NCI-H524 treated with DMSO at 0.1 percent for 48 hours (cell line): ENCODE measurements around the gene BCR.
"Not testable (repeated sequence)": the region's sequence is repeated elsewhere in the genome, so short reads cannot be mapped to it uniquely, and the experiment has no call there.

Source experiments
- DNase-seq: peaks from one replicate; lab custom pipeline; 2025; lab: John Stamatoyannopoulos, UW

Gene BCR

DNA sequence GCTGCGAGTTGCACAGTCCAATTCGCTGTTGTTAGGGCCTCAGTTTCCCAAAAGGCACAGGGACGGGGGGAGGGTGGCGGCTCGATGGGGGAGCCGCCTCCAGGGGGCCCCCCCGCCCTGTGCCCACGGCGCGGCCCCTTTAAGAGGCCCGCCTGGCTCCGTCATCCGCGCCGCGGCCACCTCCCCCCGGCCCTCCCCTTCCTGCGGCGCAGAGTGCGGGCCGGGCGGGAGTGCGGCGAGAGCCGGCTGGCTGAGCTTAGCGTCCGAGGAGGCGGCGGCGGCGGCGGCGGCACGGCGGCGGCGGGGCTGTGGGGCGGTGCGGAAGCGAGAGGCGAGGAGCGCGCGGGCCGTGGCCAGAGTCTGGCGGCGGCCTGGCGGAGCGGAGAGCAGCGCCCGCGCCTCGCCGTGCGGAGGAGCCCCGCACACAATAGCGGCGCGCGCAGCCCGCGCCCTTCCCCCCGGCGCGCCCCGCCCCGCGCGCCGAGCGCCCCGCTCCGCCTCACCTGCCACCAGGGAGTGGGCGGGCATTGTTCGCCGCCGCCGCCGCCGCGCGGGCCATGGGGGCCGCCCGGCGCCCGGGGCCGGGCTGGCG, at the start of gene BCR:
Gene BCR, plus strand, starts transcription at position 209 of the 592 bp plus-strand sequence. CDS start 452 bp downstream, outside the sequence.
- DNase-seq: no peak

DNA sequence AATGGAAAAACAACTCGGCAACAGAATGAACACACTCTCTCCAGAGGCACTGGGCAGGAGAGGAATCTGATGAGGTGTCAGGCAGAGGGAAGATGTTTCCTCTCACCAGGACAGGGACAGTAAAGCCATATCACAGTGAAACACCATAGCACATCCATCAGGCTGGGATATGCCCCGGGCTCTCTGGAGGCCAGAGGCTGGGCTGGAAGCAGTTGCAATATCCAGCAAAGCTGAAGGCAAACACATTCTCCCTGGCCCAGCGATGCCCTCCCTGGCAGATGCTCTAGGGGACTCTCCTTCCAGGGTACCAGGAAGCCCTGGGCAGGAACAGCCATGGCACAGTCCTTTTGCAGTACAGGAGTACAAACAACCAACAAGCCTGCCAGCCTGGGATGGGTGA, 49.6 kb upstream of the BCR start:
- DNase-seq: no peak

DNA sequence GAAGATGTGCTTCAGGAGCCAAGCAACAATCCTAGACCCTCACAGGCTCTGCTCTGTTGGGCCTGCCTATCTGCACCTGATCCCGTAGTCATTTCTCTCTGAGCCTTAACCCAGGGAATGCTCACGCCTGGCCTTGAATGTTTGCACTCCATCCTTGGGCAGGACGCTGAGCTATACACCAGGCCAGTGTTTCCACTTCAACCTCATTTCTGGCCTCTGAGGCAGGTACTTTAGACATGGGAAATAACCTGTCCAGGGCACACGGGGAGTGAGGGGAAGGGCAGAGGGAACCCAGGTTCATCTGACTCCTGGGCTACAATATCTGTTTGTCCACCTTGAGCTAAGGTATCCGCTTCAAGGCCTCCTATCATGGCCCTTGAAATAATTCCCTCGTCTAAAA, 48.4 kb upstream of the BCR start:
- no peak for DNase-seq

DNA sequence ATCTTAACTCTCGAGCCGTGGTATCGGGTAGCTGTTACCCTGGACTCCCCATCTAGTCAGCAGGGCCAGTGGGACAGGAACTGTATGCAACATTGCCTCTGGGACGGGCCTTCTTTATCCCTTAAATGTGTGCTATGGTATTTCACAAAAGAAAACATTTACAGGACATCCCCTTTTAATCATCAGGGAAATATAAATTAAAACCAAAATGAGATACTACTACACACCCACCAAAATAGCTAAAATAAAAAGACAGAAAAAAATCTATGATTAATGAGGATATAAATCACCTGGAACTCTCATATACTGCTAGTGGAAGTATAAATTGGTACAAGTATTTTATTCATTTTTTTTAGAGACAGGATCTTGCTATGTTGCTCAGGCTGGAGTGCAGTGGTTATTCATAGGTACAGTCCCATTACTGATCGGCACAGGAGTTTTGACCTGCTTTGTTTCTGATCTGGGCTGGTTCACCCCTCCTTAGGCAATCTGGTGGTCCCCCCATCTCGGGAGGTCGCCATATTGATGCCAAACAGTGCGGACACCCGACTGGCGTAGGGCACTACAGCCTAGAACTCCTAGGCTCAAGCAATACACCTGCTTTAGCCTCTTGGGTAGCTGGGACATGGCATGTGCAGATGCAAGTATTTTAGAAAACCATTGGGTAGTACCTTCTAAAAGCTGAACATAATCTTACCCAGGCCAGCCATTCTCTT, 47.8 kb upstream of the BCR start:
- no peak for DNase-seq

DNA sequence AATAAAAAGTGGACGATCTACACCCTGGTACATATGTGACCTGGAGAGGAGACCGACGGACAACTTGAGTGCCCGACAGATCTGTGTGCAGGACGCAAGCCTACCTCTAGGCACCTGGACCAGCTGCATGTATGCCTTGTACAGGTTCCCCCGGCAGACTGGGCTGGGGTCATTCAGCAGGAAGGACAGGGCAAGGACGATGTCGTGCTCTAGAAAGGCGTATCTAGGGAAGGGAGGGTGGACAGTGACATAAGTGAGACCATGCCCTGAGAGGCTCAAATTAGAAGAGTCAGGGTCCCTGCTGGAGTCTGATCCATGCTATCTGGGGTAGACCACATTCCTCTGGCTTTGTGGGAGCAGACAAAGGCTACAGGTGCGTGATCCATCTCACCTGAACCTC, 46.4 kb upstream of the BCR start:
- DNase-seq: no peak

DNA sequence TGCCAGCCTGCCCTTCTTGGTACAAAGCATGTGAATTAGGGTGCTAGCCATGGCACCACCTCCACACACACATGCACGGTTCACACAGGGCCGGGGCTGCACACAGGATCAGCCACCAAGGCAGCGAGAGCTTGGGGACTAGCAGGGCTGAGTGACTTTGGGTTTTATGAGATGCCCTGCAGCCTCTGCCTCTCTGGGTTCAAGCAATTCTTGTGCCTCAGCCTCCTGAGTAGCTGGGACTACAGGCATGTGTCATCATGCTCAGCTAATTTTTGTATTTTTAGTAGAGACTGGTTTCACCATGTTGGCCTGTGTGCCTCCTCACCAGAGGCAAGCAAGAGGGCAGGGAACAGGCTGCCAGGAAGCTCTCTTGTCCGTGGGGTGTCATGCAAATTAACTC, 43.3 kb upstream of the BCR start:
- DNase-seq: not testable (repeated sequence)

DNA sequence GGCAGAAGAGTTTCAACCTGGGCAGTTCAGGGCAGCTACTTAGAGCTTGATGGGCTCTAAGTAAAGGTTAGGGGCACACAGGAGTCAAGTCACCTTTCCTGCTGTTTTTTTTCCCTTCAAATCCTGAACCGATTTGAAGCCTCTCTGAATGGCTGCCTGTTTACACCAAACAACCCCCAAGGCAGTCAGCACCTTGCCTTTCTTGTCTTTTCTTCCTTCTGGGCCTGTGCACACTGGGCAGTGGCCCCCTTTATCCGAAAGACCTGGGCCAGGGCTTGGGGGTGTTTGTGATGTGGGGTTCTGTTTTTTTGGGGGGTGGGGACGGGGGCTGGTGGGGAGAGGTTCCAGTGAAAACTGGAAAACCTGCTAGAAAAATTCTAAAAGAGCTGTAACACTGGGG, 42.8 kb upstream of the BCR start:
- no peak for DNase-seq

DNA sequence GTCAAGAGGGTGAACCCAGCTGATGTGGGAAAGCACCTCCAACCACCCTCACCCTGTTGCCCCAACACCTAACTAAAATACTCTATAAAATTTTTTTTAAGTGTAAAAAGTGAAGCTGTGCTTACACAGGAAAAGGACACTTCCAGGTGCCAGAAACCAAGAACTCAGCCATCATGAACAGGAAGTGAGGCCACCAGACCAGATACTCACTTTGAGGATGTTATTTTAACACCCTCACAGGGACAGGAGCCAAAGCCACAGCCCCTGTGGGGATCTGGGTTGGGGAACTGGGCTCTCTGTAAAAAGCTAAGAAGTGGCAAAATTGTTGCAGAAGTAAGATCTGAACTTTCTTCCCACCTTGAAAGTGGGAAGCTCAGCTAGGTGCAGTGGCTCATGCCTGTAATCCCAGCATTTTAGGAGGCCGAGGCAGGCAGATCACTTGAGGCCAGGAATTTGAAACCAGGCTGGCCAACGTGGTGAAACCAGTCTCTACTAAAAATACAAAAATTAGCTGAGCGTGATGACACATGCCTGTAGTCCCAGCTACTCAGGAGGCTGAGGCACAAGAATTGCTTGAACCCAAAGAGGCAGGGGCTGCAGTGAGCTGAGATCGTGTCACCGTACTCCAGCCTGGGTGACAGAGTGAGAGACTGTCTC, 42.3 kb upstream of the BCR start:
- no peak for DNase-seq

DNA sequence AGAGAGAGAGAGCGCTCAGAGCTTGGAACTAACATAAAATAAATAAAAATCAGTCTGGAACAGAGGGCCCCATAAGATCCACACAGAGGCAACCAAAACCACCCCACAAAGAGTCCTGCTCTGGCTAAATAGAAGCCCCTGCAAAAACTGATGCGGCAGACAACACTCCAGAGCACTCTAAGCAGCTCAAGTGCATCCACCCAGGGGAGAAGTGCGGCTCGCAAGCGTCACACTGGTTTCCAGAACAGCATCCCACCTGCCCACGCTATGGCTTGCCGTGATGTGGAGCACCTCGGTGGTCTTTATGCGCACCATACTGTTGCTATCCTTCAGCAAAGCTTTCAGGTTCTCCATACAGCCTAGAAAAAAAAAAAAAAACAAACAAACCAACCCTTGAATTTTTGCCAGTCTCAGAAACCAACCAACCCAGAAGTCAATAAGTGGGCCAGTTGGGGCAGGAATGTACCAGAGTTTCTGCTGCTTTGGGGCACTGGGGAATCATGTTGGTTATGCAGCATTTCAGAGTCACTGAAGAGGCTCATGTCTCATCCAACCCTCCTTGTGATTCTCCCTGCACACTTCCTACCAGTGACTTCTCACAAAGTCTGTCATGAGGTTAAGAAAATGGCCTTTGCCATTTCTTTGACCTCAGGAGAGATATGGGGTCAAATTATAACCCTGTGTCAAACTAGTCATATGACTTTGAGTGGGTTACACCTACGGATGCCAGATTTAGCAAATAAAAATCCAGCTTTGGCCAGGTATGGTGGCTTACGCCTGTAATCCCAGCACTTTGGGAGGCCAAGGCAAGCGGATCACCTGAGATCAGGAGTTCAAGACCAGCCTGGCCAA, 41.5 kb upstream of the BCR start:
- no peak for DNase-seq

DNA sequence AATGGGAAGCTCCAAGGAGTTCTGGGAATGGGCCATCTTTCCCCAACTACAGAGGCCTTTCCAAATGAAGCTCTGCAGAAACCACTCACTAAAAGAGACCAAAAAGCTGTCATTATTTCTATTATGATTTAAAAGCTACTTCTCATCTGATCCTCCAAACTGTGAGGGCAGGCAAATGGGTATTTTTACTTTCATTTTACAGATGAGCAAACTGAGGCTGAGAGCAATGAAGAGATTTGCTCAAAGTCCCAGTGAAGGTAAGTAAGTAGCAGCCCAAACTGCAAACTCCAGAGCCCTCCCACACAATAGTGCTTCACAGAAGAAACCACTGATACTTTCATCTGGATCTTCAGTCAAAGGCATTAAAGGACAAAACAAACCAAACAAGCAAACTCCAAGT, 39.9 kb upstream of the BCR start:
- no peak for DNase-seq

DNA sequence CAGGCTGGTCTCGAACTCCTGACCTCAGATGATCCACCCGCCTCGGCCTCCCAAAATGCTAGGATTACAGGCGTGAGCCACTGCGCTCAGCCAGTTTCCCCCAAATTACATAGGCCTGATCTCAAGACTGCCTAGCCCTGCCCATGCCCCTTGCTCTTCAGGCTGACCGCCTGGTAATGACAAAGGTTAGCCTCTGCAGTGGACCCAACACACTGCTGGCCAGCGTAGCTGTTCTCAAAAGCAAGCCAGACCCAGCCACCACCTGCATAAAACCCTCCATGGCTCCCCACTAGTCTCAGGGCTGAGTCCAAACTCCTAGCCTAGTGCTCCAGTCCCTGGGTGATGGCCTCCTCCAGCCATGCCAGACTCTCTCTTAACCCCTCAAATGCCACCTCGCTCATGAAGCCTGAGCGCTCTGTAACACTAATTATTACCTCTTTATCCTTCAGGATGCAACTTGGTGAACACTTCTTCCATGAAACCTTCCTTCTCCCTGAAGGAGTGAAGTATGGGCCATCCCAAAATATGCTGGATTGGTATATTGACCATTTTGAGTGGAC, 37.7 kb upstream of the BCR start:
- no peak for DNase-seq

DNA sequence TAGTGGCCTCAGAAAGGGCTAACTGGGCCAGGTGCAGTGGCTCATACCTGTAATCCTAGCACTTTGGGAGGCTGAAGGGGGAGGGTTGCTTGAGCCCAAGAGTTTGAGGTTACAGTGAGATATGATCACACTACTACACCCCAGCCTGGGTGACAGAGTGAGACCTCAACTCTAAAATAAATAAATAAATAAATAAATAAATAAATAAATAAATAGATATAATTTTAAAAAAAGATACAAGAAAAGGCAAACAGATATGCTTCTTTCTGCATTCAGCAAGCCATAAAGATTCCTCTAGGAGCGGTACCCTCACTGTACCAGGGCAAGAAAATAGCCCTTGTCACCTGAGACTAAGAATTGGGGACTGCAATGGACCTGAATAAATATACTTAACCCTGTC, 37.2 kb upstream of the BCR start:
- DNase-seq: no peak

DNA sequence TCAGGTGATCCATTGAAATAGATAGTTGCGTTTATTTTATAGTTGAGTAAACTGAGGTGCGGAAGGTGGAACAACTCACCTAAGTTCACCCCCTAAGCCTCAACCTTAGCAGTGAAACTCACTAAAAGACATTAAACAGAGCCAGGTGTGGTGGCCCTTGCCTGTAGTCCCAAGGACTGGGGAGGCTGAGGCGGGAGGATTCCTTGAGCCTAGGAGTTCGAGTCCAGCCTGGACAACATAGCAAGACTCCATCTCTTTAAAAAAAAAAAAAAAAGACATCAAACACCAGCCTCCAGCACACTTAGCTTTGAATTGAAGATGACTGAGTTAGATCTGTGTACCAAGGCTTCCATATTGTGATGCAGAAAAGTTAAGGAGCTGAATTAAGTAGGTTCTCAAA, 35.9 kb upstream of the BCR start:
- DNase-seq: no peak

DNA sequence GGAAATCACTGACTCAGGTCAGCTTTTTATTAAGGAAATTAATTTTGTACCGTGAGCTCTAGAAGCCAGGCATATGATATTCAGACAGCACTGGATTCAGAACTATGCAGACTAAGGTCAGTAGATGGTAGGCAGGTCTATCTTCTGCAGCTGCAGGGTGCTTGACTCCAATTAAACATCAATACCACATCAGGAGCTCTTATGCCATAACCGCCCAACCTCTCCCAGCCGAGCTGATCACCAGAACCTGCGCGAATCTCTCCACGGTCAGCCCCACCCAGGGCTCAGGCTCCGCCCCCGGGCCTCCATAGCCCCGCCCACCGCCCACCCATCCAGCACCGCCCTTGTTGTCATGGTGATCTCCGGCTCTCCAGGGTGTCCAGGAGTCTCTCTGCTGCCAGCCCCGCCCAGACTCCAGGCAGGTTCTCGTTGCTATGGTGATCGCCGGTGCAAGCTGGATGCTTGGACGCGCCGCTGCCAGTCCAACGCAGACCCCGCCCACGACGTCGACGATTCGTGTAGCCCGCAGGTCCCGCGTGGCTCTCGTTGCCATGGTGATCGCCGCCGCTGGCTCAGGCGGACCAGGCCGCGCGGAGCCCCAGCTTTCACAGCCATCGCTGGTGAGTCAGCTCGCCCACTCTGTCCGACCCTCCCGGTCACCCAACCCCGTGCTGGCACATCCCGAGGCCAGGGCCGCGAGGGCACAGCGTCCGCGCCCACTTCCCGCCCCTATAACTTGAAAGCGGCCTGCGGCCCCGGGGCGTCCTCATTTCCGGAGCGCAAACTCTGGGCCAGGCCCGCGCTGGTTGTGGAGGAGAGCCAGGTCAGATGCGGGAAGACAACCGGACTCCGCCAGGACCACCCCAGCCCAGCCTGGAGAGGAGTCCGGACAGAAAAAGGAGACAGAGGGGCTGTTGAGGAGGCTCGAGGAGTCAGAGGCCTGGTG, 35.1 kb upstream of the BCR start, which contains the start of gene RAB36:
Gene RAB36, plus strand, starts transcription at position 546 of the 946 bp plus-strand sequence. CDS start 1,140 bp downstream, outside the sequence.
- DNase-seq: peak; percentile 94

DNA sequence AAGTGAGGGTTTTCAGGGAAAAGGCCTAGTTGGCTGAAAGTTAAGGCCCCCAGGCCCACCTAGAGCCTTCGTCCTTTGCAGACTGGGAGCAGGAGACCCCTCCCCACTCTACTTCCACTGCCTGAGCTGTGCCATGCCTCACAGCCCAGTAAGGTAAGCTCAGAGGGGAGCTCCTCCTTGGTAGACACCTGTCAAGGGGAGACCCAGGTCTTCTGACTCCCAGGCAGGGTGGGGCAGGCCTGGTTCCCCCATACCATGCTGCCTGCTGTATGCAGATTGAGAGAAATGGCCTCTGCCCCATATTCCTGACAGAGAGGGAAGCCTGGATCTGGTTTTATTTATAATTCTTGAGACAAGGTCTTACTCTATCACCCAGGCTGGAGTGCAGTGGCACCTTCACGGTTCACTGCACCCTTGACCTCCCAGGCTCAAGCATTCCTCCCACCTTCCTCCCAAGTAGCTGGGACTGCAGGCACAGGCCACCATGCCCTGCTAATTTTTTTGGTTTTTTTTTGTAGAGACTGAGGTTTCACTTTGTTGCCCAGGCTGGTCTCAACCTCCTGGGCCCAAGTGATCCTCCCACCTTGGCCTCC, 34.3 kb upstream of the BCR start:
- no peak for DNase-seq

DNA sequence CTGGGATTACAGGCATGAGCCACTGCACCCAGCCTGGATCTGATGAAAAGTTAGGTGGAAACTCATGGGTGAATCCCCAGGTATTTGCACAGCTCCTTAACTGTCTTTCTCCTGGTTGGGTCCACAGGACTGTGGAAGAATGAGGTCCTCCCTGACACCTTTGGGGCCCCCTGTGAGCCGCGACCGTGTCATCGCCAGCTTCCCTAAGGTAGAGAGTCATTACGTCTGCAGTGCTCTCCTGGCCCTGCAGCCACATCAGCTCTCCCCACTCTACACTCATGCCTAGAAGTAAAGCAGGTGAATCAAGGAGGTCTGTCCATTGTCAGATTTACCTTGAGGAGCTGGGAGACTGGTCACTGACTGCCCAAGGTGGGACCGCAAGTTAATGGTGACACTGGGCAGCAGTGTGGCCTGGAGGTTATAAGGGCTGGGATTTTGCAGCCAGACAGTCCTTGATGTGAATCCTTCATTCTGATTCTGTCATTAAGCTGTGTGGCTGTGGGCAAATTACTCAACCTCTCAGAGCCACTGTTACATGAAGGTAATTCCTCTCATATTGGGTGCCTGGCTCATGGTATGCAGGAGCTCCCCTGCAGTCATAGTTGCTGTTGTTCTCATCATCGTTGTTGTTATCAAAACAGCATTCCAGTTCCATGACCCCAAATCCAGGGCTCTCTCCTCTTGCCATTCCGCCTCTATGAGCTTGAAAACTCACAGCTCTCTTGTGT, 33.7 kb upstream of the BCR start:
- DNase-seq: no peak

DNA sequence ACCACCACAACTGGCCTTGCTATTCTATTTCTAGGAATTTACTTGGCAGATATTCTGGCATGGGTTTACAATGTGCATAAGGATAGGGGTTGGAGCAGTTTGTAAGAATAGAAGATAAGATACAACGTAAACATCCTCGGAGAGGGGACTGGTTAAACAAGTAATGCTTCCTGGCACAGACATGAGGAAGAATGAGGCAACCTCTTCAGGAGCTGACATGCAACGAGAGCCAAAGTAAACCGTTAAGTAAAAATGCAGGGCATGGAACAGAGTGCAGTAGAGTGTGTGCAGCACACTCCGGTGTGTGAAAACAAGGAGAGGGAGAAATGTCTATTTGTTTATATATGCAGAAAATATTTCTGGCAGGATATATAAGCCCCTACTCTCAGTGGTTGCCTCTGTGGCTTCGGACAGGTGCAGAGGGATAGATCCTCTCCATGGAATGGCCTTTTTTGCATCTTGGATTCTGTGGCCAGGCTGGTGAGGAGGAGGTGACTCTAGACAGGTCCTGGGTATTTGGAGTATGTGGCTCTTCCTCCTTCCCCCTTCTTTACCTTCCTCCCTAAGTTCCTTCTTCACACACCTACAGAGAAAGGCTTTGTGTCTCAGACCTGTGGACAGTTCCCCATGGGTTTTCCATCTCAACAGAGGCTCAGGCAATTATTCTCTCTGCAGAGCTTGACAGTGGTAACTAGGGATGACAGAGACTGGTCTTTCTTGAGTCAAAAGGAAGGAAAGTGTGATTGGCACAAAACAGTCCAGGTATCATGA, 32.5 kb upstream of the BCR start:
- DNase-seq: no peak

DNA sequence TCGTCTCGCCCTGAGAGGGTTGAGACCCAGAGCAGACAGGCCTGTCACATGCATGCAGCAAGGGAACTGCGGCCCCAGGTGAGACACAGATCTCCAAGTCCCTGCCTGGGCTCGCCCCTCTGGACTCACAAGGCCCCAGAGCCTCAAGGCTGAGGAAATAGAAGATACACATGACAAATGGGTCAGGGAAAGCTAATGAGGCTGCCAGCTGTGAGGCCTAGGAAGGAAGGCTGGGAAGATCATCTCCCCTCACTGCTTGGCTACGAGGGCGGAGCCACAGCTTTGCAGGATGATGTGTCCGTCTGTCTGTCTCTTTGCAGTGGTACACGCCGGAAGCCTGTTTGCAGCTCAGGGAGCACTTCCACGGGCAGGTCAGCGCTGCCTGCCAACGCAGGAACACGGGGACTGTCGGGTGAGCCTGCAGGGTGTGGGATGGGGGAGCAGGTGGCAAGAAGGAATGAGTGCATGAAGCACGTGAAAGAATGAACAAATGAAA, 30.5 kb upstream of the BCR start:
- no peak for DNase-seq

DNA sequence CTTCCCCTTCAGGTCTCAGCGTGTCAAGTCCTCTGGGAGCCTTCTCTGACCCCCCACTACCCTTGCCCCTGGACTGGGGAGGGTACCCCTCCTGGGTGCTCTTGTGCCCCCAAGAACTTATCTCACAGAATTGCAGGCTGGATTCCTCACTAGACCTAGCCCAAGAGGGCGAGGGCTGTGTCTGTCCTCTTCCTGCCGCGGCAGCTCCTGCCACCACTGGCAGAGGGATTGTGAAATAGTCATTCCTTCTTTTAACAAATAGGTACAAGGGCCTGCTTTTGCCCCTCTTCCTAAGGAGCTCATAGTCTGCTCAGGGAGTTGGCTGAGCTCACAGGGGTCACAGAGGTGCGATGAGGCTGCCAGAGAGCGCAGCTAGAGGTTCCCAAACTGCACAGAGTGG, 29.5 kb upstream of the BCR start:
- DNase-seq: no peak
